GM12892 (cell line): Measurements from ENCODE around the gene XPNPEP1.

Source experiments
- POLR2A ChIP-seq: IDR thresholded peaks from 2 replicates; pipeline ENCODE4 v1.6.1; 2011; ENCODE audit warnings: low read depth, low read length, control low read depth
- POLR2AphosphoS5 ChIP-seq: IDR thresholded peaks from 2 replicates; pipeline ENCODE4 v1.6.1; 2011; ENCODE audit warnings: low read depth, low read length, control low read depth

- no peak for TF ChIP-seq POLR2A
- no peak for TF ChIP-seq POLR2AphosphoS5
Observed at GRCh38 chr10:109851616-109852474, 71.5 kb downstream of the XPNPEP1 start.
